ENCODE measurements around the gene TRAF1. TPM values are rescaled to one million over a fixed set of nuclear protein-coding genes. Genes with fewer than 3 reads are reported as not detected.

TRAF1 gene
- total RNA-seq, 4 donors from 2014 or later: 12.3 to 21.0 (median 19.8) TPM

GRCh38 chr9:120928015-120928482 is 1.5 kb upstream of the TRAF1 start:
- H3K4me3 ChIP-seq: peak overlapping the region; percentile 54 to 84 (median 66)
- H3K27ac ChIP-seq: peak overlapping the region; percentile 75 to 97 (median 95)
- H3K4me1 ChIP-seq: peaks cover 0 to 59% (median 39%) of the 10 kb centered on the region in 4 donors
- no peak for TF ChIP-seq CTCF (IDR thresholded peaks at IDR 0.05)
- no peak for TF ChIP-seq EP300 (IDR thresholded peaks at IDR 0.05)
- no peak for TF ChIP-seq POLR2A (IDR thresholded peaks at IDR 0.05)
- DNase-seq (ENCODE audit: low spot score in 2 of 2): no peak
- H3K9me3 ChIP-seq: no peaks in the 10 kb centered on the region
- no peaks in the 10 kb centered on the region for H3K36me3 ChIP-seq
- H3K27me3 ChIP-seq: no peaks in the 10 kb centered on the region
- WGBS, 2 donors: 39 to 55% methylated on average over 14 of the region's 14 CpGs

DNA sequence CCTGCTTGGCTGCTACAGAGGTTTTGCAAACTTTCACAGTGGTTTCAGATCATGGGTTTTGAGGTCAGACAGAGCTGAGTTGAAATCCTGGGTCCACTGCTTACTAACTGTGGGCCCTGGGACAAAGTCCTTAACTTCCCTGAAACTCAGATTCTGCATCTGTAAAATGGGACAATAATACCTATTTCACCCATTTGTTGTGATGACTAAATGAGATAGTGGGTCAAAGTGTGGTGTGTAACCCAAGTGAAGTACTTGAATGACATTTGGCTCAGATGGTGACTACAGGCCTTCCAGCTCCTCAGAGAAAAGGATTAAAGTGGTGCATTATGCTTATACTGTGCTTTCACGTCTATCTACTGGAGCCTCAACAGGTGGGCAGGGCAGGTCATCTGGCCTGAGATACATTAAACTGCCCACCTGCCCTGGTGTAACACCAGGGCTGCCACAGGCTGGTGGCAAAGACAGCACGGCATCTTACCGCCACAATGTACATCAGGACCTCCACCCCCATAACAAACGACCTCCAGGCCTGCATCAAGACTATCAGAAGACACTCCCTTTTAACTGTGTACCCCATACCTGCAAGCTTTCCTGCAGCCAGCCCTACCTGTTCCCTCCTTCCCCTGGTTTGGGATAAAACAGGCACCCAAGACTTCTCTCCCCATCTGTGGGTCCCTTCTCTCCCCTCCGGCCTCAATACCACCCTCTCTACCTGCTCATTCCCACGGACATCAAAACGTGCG is 846 bp upstream of the TRAF1 start:
- Histone ChIP-seq H3K4me3 (peak overlapping the region in 2 of 4 donors; percentile 54 to 84), H3K4me1 (peaks cover 0 to 54% (median 38%) of the 10 kb centered on the region in 4 donors), H3K27me3 (no peaks in the 10 kb centered on the region), H3K9me3 (no peaks in the 10 kb centered on the region), H3K27ac (peak overlapping the region; percentile 75 to 97 (median 95)), H3K36me3 (no peaks in the 10 kb centered on the region)
- TF ChIP-seq EP300 (IDR thresholded peaks at IDR 0.05) (no peak), CTCF (IDR thresholded peaks at IDR 0.05) (no peak), POLR2A (IDR thresholded peaks at IDR 0.05) (no peak)
- DNase-seq (ENCODE audit: low spot score in 2 of 2): no peak
- 58 to 68% methylated on average over 7 to 8 of the region's 8 CpGs for WGBS, 2 donors

GRCh38 chr9:120925535-120926396 is 830 bp downstream of the TRAF1 start:
- WGBS, 2 donors: 32 to 45% methylated on average over 7 to 10 of the region's 13 CpGs
- Histone ChIP-seq H3K36me3 (no peaks in the 10 kb centered on the region), H3K4me1 (peaks cover 0 to 50% (median 30%) of the 10 kb centered on the region in 4 donors), H3K27ac (peak overlapping the region; percentile 19 to 97 (median 92)), H3K27me3 (no peaks in the 10 kb centered on the region), H3K4me3 (peak overlapping the region in 1 of 4 donors; percentile 5), H3K9me3 (no peaks in the 10 kb centered on the region)
- no peak for DNase-seq (ENCODE audit: low spot score in 2 of 2)
- no peak for TF ChIP-seq EP300 (IDR thresholded peaks at IDR 0.05)
- no peak for TF ChIP-seq CTCF (IDR thresholded peaks at IDR 0.05)
- no peak for TF ChIP-seq POLR2A (IDR thresholded peaks at IDR 0.05)

DNA sequence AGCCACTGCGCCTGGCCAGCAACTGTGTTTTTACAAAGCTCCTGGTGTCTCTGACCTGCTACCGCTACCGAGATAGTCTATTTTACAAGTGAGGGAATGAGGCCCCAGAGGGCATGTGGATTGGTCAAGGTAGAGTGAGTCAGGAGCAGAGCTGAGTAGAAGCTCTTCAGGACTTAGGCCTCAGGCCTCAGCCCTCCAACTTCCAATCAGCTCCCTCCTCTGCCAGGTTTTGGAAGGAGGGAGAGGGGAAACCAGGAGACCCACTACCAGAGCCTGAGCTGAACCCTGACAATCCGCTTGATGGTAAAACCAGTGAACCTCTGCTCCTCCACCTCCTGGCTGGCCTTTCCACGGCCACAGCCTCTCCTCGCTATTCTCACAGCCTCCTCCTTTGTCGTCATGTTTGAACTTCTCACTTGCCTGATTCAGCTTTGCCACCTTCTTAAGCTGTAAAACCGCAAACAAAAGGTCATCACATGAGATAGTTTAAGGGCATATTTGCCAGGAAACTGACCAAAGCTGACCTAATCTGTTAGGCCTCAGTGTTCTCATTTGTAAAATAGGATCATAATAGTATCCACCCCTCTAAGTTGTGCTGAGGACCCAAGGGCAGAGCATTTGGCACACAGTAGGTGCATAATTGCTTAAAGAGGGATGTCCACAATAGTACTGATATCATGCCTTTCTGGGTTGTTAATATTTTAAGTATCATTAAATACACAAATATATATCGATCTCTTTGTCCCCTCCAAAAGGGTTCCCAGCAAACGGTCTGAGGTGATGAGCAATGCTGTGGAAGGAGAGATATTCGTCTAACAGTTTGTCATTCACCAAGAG is 1.7 kb downstream of the TRAF1 start:
- Histone ChIP-seq H3K4me3 (no peak overlapping the region), H3K27ac (peak overlapping the region in 3 of 4 donors; percentile 88 to 97 (median 95)), H3K27me3 (no peaks in the 10 kb centered on the region), H3K36me3 (no peaks in the 10 kb centered on the region), H3K9me3 (no peaks in the 10 kb centered on the region), H3K4me1 (peaks cover 3 to 51% (median 35%) of the 10 kb centered on the region in 4 donors)
- WGBS, 2 donors: 78 to 80% methylated on average over 11 of the region's 11 CpGs
- DNase-seq (ENCODE audit: low spot score in 2 of 2): no peak
- TF ChIP-seq POLR2A (IDR thresholded peaks at IDR 0.05): no peak
- no peak for TF ChIP-seq CTCF (IDR thresholded peaks at IDR 0.05)
- TF ChIP-seq EP300 (IDR thresholded peaks at IDR 0.05): no peak

Data from tibial nerve (tissue), 4 donors.